ENCODE results near the gene CCDC157. TPM values are rescaled to one million over a fixed set of nuclear protein-coding genes. Genes with fewer than 3 reads are reported as not detected.
A peak's percentile ranks its signal among the peaks of the same experiment; 100 is the strongest.

The CCDC157 gene
- total RNA-seq, 4 donors from 2014 or later, result 2.2 to 4.7 (median 3.1) TPM

DNA sequence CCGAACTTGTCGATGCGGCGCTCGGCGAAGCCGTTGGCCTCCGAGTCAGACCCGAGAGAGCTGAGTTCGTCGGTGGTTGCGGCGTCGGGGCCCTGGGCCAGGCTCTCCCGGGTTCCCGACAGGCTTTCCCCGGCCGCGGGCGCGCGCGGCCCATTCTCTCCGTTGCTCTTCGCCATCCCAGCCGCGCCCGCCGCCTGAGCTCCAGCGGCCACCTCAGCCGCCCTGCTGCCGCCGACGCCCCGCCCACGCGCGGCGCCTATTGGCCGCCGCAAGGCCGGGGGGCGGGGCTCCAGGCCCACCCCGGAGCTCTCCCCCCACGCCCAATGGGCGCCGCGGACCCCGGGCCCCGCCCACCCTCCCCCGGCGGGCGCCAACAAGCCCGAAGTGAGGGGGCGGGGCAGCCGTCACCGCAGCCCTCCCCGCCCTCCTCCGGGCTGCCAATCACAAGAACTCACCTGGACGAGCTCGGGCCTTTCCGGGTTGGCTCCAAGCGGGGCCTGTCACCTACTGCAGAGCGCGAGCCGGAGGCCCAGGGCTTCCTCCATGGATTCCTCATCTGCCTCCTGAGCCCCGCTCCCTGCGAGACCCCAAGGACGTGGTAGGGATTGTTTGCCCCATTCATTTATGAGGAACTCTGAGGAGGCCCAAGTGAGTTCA lies 30.0 kb upstream of the CCDC157 start, which contains the start of gene TBC1D10A:
TBC1D10A (minus strand) TSS at position 236 of the 657 bp plus-strand sequence; CDS start at position 176, 60 bp downstream.
- no peaks in the 10 kb centered on the region for H3K9me3 ChIP-seq
- peak within 1 kb of the TSS; percentile 86 for H3K27ac ChIP-seq
- peaks cover 40% of the 10 kb centered on the region for H3K4me1 ChIP-seq
- WGBS, result 0% methylated on average over 4 of the region's 69 CpGs
- peaks cover 7% of the 10 kb centered on the region for H3K36me3 ChIP-seq
- TF ChIP-seq POLR2AphosphoS5 (IDR thresholded peaks at IDR 0.05) (peak in 1 of 3 donors; percentile 18), POLR2A (IDR thresholded peaks at IDR 0.05) (peak in 1 of 2 donors; percentile 74), EP300 (IDR thresholded peaks at IDR 0.05) (no peak)
- TF ChIP-seq, protein P1, sequence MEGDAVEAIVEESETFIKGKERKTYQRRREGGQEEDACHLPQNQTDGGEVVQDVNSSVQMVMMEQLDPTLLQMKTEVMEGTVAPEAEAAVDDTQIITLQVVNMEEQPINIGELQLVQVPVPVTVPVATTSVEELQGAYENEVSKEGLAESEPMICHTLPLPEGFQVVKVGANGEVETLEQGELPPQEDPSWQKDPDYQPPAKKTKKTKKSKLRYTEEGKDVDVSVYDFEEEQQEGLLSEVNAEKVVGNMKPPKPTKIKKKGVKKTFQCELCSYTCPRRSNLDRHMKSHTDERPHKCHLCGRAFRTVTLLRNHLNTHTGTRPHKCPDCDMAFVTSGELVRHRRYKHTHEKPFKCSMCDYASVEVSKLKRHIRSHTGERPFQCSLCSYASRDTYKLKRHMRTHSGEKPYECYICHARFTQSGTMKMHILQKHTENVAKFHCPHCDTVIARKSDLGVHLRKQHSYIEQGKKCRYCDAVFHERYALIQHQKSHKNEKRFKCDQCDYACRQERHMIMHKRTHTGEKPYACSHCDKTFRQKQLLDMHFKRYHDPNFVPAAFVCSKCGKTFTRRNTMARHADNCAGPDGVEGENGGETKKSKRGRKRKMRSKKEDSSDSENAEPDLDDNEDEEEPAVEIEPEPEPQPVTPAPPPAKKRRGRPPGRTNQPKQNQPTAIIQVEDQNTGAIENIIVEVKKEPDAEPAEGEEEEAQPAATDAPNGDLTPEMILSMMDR (IDR thresholded peaks at IDR 0.05), result no peak
- no peaks in the 10 kb centered on the region for H3K27me3 ChIP-seq
- peak; percentile 91 to 93 for DNase-seq (ENCODE audit: low spot score in 2 of 2)
- peak within 1 kb of the TSS; percentile 73 for H3K4me3 ChIP-seq

DNA sequence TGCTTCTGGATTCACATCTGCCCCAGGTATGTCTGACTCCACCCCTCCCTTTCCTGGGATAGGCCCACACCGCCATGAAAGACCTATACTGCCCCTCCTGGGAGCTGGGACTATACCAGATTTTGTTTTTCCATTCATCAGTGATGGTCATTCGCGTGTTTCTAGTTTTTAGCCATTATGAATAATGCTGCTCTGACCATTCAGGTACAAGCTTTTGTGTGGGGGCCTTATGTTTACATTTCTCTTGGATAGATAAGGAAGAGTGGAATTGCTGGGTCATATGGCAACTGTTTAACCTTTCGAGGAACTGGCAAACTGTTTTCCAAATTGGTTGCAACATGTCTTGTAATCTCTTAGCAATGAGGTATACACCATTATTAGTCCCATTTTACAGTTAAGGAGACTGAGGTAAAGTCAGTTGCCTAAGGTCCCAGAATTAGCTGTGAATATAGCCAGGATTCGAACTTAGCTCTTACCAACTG lies 28.9 kb upstream of the CCDC157 start:
- no peak for DNase-seq (ENCODE audit: low spot score in 2 of 2)

DNA sequence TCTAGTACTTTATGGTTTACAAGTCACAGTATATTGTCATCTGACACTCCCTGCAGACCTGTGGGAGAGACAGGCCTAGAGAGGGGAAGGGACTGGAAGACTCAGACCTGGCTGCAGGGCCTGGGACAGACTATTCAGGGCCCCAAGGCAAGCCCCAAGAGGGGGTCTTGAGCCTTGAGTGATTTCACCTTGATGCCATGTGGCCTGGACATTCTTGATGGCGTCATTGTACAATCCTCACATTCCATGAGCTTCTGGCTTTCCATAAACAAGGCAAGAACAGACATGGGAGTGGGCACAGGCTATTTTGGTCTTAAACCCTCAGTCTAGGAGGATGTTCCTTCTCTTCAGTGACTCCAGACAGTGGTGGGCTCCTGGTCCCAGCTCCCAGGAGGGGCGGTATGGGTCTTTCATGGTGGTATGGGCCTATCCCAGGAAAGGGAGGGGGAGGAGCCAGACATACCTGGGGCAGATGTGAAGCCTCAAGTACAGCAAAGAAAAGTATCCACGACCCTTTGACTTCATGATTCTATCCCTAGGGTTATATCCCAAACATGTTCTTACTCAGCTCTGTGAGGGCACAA lies 28.2 kb upstream of the CCDC157 start:
- Histone ChIP-seq H3K36me3 (peaks cover 24% of the 10 kb centered on the region), H3K27ac (no peak overlapping the region), H3K4me1 (peaks cover 35% of the 10 kb centered on the region), H3K4me3 (no peak overlapping the region), H3K9me3 (no peaks in the 10 kb centered on the region), H3K27me3 (no peaks in the 10 kb centered on the region)
- 78% methylated on average over 3 of the region's 3 CpGs for WGBS
- no peak for DNase-seq (ENCODE audit: low spot score in 2 of 2)
- TF ChIP-seq POLR2A (IDR thresholded peaks at IDR 0.05) (no peak), POLR2AphosphoS5 (IDR thresholded peaks at IDR 0.05) (no peak), EP300 (IDR thresholded peaks at IDR 0.05) (no peak)
- TF ChIP-seq, protein P1 (IDR thresholded peaks at IDR 0.05), result no peak

More for the DNA sequence above, 28.9 kb upstream of the CCDC157 start:
- Histone ChIP-seq H3K36me3 (peaks cover 18% of the 10 kb centered on the region), H3K4me1 (peaks cover 35% of the 10 kb centered on the region), H3K9me3 (no peaks in the 10 kb centered on the region), H3K27me3 (no peaks in the 10 kb centered on the region), H3K4me3 (no peak overlapping the region), H3K27ac (peak overlapping the region; percentile 86)
- TF ChIP-seq POLR2AphosphoS5 (IDR thresholded peaks at IDR 0.05) (no peak), EP300 (IDR thresholded peaks at IDR 0.05) (no peak), POLR2A (IDR thresholded peaks at IDR 0.05) (no peak)
- TF ChIP-seq, protein P1 (IDR thresholded peaks at IDR 0.05), result no peak
- WGBS, result 67% methylated on average over 5 of the region's 5 CpGs

DNA sequence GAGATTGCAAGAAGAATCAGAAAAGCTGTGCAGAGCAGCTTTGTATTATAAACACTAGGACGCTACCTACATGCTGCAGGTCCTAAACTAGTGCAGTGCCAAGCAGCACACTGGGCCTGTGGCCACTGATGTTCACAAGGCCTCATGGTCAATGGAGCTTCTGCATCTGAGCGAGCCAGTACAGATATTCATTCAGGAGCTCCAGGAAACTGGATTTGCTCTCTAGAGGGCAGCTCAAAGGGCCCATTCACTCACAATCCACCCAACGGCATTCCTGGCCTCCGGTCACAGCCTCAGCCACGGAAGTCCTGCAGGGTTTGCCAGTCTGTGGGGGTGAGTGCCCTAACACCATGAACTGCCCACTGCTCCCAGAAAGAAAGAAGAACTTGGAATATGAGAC lies 24.3 kb upstream of the CCDC157 start:
- 82% methylated on average over 5 of the region's 5 CpGs for WGBS

More for the DNA sequence above, 24.3 kb upstream of the CCDC157 start:
- Histone ChIP-seq H3K4me1 (peaks cover 2% of the 10 kb centered on the region), H3K36me3 (peaks cover 64% of the 10 kb centered on the region), H3K27me3 (no peaks in the 10 kb centered on the region), H3K9me3 (no peaks in the 10 kb centered on the region), H3K4me3 (no peak overlapping the region), H3K27ac (no peak overlapping the region)
- TF ChIP-seq POLR2AphosphoS5 (IDR thresholded peaks at IDR 0.05) (no peak), POLR2A (IDR thresholded peaks at IDR 0.05) (no peak), EP300 (IDR thresholded peaks at IDR 0.05) (no peak)
- TF ChIP-seq, protein P1 (IDR thresholded peaks at IDR 0.05), result no peak
- no peak for DNase-seq (ENCODE audit: low spot score in 2 of 2)

All from suprapubic skin (tissue), 4 donors.